ENCODE data around the gene TPM3. TPM values are rescaled to one million over a fixed set of nuclear protein-coding genes. Genes with fewer than 3 reads are reported as not detected.

Gene TPM3
- polyA plus RNA-seq (2011; rRNA removed): 300 and 618 TPM in 2 replicates
- 235 and 269 TPM in 2 replicates for polyA plus RNA-seq (2012; cell fraction: cytosol; rRNA removed)
- polyA plus RNA-seq (2012; cell fraction: nucleus; rRNA removed): 154 and 174 TPM in 2 replicates
- 495 to 510 TPM (median 500 TPM) in 3 replicates for polyA plus RNA-seq (2017; fragmentation: RNase III; extraction: RNeasy Plus Mini Kit Qiagen cat#74134 plus additional on column Dnase treatment)
- polyA minus RNA-seq (2011; rRNA and poly(A)+ RNA removed): 81.4 and 88.0 TPM in 2 replicates

DNA sequence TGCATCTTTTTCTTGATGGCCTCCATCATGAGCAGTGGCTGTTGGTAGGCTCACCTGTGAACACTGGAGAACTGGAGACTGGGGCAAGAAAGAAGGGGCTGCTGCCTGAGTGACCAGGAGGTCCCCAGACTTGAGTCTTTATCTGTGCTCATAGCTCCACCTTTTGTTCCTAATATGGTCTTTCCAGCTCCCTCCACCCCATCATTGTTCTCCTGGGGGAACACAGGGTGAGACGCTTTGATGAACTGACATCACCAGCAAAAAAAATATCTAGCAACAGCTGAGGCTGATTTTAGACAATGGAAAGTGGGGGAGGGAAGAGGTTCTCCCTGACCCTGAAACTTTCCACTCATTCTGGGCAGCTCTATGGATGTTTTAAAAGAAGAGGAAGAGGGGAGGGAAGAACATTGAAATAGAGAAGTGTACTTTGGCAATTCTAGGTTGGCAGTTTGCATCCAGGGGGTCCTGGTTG is at the start of gene TPM3:
TSS of gene TPM3 (minus strand) at position 111 of the 472 bp plus-strand sequence. CDS start at position 29, 82 bp downstream.
- ChIA-PET POLR2A (interaction anchor here (0.6 kb wide), 1 partner anchor 28 kb away, joined by 3 read pairs; a partner anchor contains a TSS), CTCF (interaction anchor here (1.3 to 1.4 kb wide), 3 partner anchors 24 to 80 kb away, joined by 3 to 6 read pairs (median 4); no protein-coding TSS in a partner anchor)
- 5% methylated on average over 1 of the region's 1 CpG for WGBS (ENCODE audit: missing lambda C conversion rate)
- H3K9me3 ChIP-seq: no peaks in the 10 kb centered on the region
- peaks cover 3% of the 10 kb centered on the region; the same call in 1 of the 3 replicates for H3K4me1 ChIP-seq
- H3K4me3 ChIP-seq: no peak within 1 kb of the TSS
- no peak within 1 kb of the TSS for H3K4me2 ChIP-seq
- ATAC-seq (no peak), FAIRE-seq (no peak), DNase-seq (ENCODE audit: low read depth in 1 of 2, low spot score in 1 of 2) (no peak)
- H3K27ac ChIP-seq: no peak within 1 kb of the TSS
- TF ChIP-seq JUNB (IDR thresholded peaks at IDR 0.05) (no peak), MYC (IDR thresholded peaks at IDR 0.05; ENCODE audit: borderline replicate concordance, low read length) (no peak), PBX3 (IDR thresholded peaks at IDR 0.05) (no peak), ZSCAN20 (CRISPR knock-in tag; IDR thresholded peaks at IDR 0.05) (no peak), FOXS1 (CRISPR knock-in tag; IDR thresholded peaks at IDR 0.05) (no peak), ESRRA (IDR thresholded peaks at IDR 0.05; ENCODE audit: borderline replicate concordance, low read length) (no peak), NFE2L2 (conservative IDR thresholded peaks at IDR 0.05; ENCODE audit: low read length) (no peak), RNF2 (IDR thresholded peaks at IDR 0.05; ENCODE audit: borderline replicate concordance, low read depth) (no peak), RARB (CRISPR knock-in tag; IDR thresholded peaks at IDR 0.05) (no peak), RCOR1 (IDR thresholded peaks at IDR 0.05; ENCODE audit: low read depth, low read length) (no peak), HES2 (IDR thresholded peaks at IDR 0.05) (no peak), HEYL (CRISPR knock-in tag; IDR thresholded peaks at IDR 0.05) (no peak), BHLHE40 (IDR thresholded peaks at IDR 0.05; ENCODE audit: low read depth, low read length) (no peak), CHD4 (IDR thresholded peaks at IDR 0.05; ENCODE audit: borderline replicate concordance) (no peak), ZC3H11A (IDR thresholded peaks at IDR 0.05) (no peak), RAD21 (conservative IDR thresholded peaks at IDR 0.05 in 1 of 2, IDR thresholded peaks at IDR 0.05 in 1 of 2) (no peak), NR3C1 (IDR thresholded peaks at IDR 0.05) (no peak), TP53 (CRISPR knock-in tag; IDR thresholded peaks at IDR 0.05) (no peak)

DNA sequence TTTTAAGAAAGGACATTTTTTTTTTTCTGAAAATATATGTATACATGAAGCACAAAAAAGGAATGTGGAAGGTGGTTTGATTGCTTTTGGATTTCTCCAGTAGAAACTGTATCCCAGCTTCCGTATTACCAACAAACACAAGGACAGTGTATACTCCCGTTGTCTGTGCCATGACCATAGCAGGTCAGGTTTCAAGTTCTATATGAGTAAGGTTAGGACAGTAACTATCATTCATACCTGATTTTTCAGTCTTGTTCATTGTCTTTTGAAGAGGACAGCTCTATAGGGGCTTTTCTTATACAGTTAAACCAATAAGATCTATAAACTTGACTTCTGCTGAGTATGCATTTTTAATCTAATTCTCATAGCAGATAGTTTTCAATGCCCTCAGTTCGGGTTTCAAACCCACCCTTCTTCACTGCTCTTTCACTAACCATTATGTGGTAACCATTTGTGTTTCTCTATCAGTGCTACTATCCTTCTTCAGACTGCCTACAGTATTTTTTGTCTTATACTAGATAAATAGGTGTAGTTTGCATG is 48.5 kb upstream of the TPM3 start:
- Histone ChIP-seq H3K9me3 (no peaks in the 10 kb centered on the region), H3K4me2 (no peak overlapping the region), H3K4me1 (no peaks in the 10 kb centered on the region), H3K4me3 (no peak overlapping the region), H3K27ac (no peak overlapping the region)
- ChIA-PET CTCF (interaction anchor here (0.9 kb wide), 1 partner anchor 9 kb away, joined by 3 read pairs; no protein-coding TSS in a partner anchor), POLR2A (no interaction called here)
- no peak for DNase-seq (ENCODE audit: low read depth in 1 of 2, low spot score in 1 of 2)
- 91% methylated on average over 3 of the region's 3 CpGs for WGBS (ENCODE audit: missing lambda C conversion rate)
- no peak for ATAC-seq
- TF ChIP-seq CHD4 (IDR thresholded peaks at IDR 0.05; ENCODE audit: borderline replicate concordance) (no peak), MAFK (IDR thresholded peaks at IDR 0.05; ENCODE audit: partially characterized antibody) (peak; percentile 96)
- no peak for FAIRE-seq

GRCh38 chr1:154239491-154239890 is 47.6 kb upstream of the TPM3 start:
- WGBS (ENCODE audit: missing lambda C conversion rate): 96% methylated on average over 3 of the region's 3 CpGs
- FAIRE-seq: no peak
- H3K4me2 ChIP-seq: no peak overlapping the region
- H3K4me1 ChIP-seq: no peaks in the 10 kb centered on the region
- POLR2A ChIA-PET: no interaction called here
- no peak overlapping the region for H3K4me3 ChIP-seq
- H3K9me3 ChIP-seq: no peaks in the 10 kb centered on the region
- no peak overlapping the region for H3K27ac ChIP-seq
- no peak for ATAC-seq
- TF ChIP-seq PHF8 (IDR thresholded peaks at IDR 0.05; ENCODE audit: borderline replicate concordance, low read depth): no peak
- TF ChIP-seq HEYL (CRISPR knock-in tag; IDR thresholded peaks at IDR 0.05): no peak
- TF ChIP-seq ATOH8 (CRISPR knock-in tag; IDR thresholded peaks at IDR 0.05; ENCODE audit: low read depth): no peak
- TF ChIP-seq ELK1 (IDR thresholded peaks at IDR 0.05; ENCODE audit: low read depth, low read length): no peak
- CTCF ChIA-PET: interaction anchor here (0.5 to 1.7 kb wide), 4 partner anchors 9 to 85 kb away, joined by 3 read pairs; no protein-coding TSS in a partner anchor
- no peak for DNase-seq (ENCODE audit: low read depth in 1 of 2, low spot score in 1 of 2)
